Neural cell (in vitro differentiated cells): ENCODE measurements around the gene PDLIM3. TPM values are rescaled to one million over a fixed set of nuclear protein-coding genes. Genes with fewer than 3 reads are reported as not detected.

ENCODE experiments used
- H2AFZ ChIP-seq: fragments of 200-600, 300-800 bp; sonication (generic), shearing (Covaris generic); 2 replicates; pipeline ENCODE4 v1.6.0; 2014; ENCODE audit warnings: low read depth, mild to moderate bottlenecking, antibody characterized with exemption, low read length, moderate library complexity
- H3F3A ChIP-seq: fragments of 200-600 bp; shearing (Covaris generic); 2 replicates; pipeline ENCODE4 v1.6.1; 2016; ENCODE audit warnings: mild to moderate bottlenecking, moderate library complexity, mixed read lengths, antibody characterized with exemption, low read length; ENCODE audit not compliant: insufficient read depth, poor library complexity, severe bottlenecking
- H3K27ac ChIP-seq: fragments of 200-600, 300-800 bp; sonication (generic), shearing (Covaris generic); 2 replicates; pipeline ENCODE4 v1.5.1; 2014; ENCODE audit warnings: mild to moderate bottlenecking, low read length, moderate library complexity
- H3K27me3 ChIP-seq: fragments of 300-800, 200-600 bp; sonication (generic), shearing (Covaris generic); 2 replicates; pipeline ENCODE4 v1.6.0; 2014; ENCODE audit warnings: mild to moderate bottlenecking, low read depth, low read length, moderate library complexity; ENCODE audit not compliant: insufficient read depth
- H3K36me3 ChIP-seq: fragments of 300-800, 200-600 bp; sonication (generic), shearing (Covaris generic); 2 replicates; pipeline ENCODE4 v1.5.1; 2014; ENCODE audit warnings: mild to moderate bottlenecking, antibody characterized with exemption, low read length, moderate library complexity; ENCODE audit not compliant: insufficient read depth
- H3K4me2 ChIP-seq: fragments of 300-800, 200-600 bp; sonication (generic), shearing (Covaris generic); 2 replicates; pipeline ENCODE4 v1.6.0; 2014; ENCODE audit warnings: mild to moderate bottlenecking, low read length
- H3K4me3 ChIP-seq: fragments of 300-800, 200-600 bp; sonication (generic), shearing (Covaris generic); 2 replicates; pipeline ENCODE4 v1.5.1; 2014; ENCODE audit warnings: mild to moderate bottlenecking, low read length, moderate library complexity
- H3K79me2 ChIP-seq: fragments of 200-600 bp; shearing (Covaris generic); replicated peaks from 2 replicates; pipeline ENCODE4 v1.6.0; 2014; ENCODE audit warnings: mild to moderate bottlenecking, low read length, moderate library complexity; ENCODE audit not compliant: insufficient read depth
- H3K9ac ChIP-seq: fragments of 300-800, 200-600 bp; sonication (generic), shearing (Covaris generic); 2 replicates; pipeline ENCODE4 v1.6.1; 2016; ENCODE audit warnings: mild to moderate bottlenecking, low read length, mixed read lengths
- H3K9me2 ChIP-seq: fragments of 200-600 bp; shearing (Covaris generic); 2 replicates; pipeline ENCODE4 v1.6.1; 2016; ENCODE audit warnings: mild to moderate bottlenecking, low read length, mixed read lengths; ENCODE audit not compliant: insufficient read depth
- H3K9me3 ChIP-seq: fragments of 200-600, 300-800 bp; sonication (generic), shearing (Covaris generic); 2 replicates; pipeline ENCODE4 v1.6.1; 2016; ENCODE audit warnings: mild to moderate bottlenecking, mixed run types, low read length, moderate library complexity, mixed read lengths
- H4K20me1 ChIP-seq: fragments of 200-600 bp; shearing (Covaris generic); 2 replicates; pipeline ENCODE4 v1.6.1; 2016; ENCODE audit warnings: mild to moderate bottlenecking, mixed run types; ENCODE audit not compliant: insufficient read depth
- EP300 ChIP-seq: fragments of 450-650 bp; conservative IDR thresholded peaks from 2 replicates; pipeline ENCODE4 v1.6.1; 2014; ENCODE audit warnings: antibody characterized with exemption, mild to moderate bottlenecking, moderate library complexity; ENCODE audit not compliant: poor library complexity, severe bottlenecking
- EZH2 ChIP-seq: fragments of 200-600, 300-800 bp; shearing (Covaris generic), sonication (generic); IDR thresholded peaks from 2 replicates; pipeline ENCODE4 v1.6.1; 2014; ENCODE audit warnings: antibody characterized with exemption, low read length, borderline replicate concordance, mild to moderate bottlenecking; ENCODE audit not compliant: insufficient read depth, poor library complexity, severe bottlenecking
- MXI1 ChIP-seq: fragments of 450-650 bp; conservative IDR thresholded peaks from 2 replicates; pipeline ENCODE4 v1.6.1; 2014; ENCODE audit warnings: antibody characterized with exemption, mild to moderate bottlenecking; ENCODE audit not compliant: poor library complexity, severe bottlenecking
- POLR2AphosphoS5 ChIP-seq: IDR thresholded peaks from 2 replicates; pipeline ENCODE4 v1.6.1; 2012
- RAD21 ChIP-seq: fragments of 450-650 bp; conservative IDR thresholded peaks from 2 replicates; pipeline ENCODE4 v1.6.1; 2014; ENCODE audit warnings: antibody characterized with exemption, mild to moderate bottlenecking, moderate library complexity
- SMC3 ChIP-seq: fragments of 450-650 bp; conservative IDR thresholded peaks from 2 replicates; pipeline ENCODE4 v1.6.1; 2014; ENCODE audit warnings: antibody characterized with exemption, mild to moderate bottlenecking, moderate library complexity; ENCODE audit not compliant: poor library complexity
- TAF1 ChIP-seq: IDR thresholded peaks from 2 replicates; pipeline ENCODE4 v1.6.1; 2012; ENCODE audit warnings: low read depth
- polyA plus RNA-seq: library from polyadenylated mRNA; depleted of rRNA; stranded (reverse); fragments of >200 nt; gene quantifications from 2 replicates; pipeline ENCODE4 v1.2.3, GENCODE V29; 2014
- TF ChIP-seq, protein P1 (sequence below): IDR thresholded peaks from 2 replicates; pipeline ENCODE4 v1.6.1; 2012; ENCODE audit warnings: borderline replicate concordance
- TF ChIP-seq, protein P2 (sequence below): fragments of 450-650 bp; IDR thresholded peaks from 2 replicates; pipeline ENCODE4 v1.5.1; 2014; ENCODE audit warnings: antibody characterized with exemption, mild to moderate bottlenecking, moderate library complexity; ENCODE audit not compliant: poor library complexity, severe bottlenecking

PDLIM3 gene
- polyA plus RNA-seq, 1 donor from 2014 or later: 1.8 TPM

DNA sequence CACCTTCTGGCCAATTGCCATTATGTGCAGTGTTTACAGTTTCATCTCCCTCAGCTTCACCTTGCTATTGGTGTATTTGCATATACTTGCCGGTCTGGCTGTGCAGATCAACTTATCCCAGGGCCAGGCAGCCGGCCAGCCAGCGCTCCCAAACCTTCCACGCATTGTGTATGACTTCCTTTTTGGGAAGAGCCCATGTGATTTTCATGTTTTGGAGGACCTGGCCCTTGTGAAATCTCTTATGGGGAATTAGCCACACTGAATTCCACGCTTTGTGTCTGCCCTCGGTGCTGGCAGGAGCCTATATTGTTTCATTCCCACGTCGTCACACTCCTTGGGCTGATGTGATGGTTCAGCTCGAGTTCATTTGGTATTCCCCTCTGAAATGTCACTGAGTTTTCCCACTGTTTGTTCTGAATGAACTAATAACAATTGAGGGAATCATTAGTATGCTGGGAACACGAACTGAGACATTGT, 6.0 kb upstream of the PDLIM3 start:
- Histone ChIP-seq H2AFZ (no peak overlapping the region), H3K9ac (no peak overlapping the region), H3K4me2 (no peak overlapping the region), H3K9me2 (no peaks in the 10 kb centered on the region), H3K79me2 (no peaks in the 10 kb centered on the region), H3K27ac (no peak overlapping the region), H4K20me1 (no peaks in the 10 kb centered on the region), H3K36me3 (no peaks in the 10 kb centered on the region), H3F3A (no peaks in the 10 kb centered on the region), H3K9me3 (no peaks in the 10 kb centered on the region), H3K4me3 (no peak overlapping the region), H3K27me3 (peaks cover 6% of the 10 kb centered on the region)
- TF ChIP-seq, protein P1, sequence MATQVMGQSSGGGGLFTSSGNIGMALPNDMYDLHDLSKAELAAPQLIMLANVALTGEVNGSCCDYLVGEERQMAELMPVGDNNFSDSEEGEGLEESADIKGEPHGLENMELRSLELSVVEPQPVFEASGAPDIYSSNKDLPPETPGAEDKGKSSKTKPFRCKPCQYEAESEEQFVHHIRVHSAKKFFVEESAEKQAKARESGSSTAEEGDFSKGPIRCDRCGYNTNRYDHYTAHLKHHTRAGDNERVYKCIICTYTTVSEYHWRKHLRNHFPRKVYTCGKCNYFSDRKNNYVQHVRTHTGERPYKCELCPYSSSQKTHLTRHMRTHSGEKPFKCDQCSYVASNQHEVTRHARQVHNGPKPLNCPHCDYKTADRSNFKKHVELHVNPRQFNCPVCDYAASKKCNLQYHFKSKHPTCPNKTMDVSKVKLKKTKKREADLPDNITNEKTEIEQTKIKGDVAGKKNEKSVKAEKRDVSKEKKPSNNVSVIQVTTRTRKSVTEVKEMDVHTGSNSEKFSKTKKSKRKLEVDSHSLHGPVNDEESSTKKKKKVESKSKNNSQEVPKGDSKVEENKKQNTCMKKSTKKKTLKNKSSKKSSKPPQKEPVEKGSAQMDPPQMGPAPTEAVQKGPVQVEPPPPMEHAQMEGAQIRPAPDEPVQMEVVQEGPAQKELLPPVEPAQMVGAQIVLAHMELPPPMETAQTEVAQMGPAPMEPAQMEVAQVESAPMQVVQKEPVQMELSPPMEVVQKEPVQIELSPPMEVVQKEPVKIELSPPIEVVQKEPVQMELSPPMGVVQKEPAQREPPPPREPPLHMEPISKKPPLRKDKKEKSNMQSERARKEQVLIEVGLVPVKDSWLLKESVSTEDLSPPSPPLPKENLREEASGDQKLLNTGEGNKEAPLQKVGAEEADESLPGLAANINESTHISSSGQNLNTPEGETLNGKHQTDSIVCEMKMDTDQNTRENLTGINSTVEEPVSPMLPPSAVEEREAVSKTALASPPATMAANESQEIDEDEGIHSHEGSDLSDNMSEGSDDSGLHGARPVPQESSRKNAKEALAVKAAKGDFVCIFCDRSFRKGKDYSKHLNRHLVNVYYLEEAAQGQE: no peak
- no peak for TF ChIP-seq EZH2
- TF ChIP-seq TAF1: no peak
- TF ChIP-seq MXI1: no peak
- TF ChIP-seq, protein P2, sequence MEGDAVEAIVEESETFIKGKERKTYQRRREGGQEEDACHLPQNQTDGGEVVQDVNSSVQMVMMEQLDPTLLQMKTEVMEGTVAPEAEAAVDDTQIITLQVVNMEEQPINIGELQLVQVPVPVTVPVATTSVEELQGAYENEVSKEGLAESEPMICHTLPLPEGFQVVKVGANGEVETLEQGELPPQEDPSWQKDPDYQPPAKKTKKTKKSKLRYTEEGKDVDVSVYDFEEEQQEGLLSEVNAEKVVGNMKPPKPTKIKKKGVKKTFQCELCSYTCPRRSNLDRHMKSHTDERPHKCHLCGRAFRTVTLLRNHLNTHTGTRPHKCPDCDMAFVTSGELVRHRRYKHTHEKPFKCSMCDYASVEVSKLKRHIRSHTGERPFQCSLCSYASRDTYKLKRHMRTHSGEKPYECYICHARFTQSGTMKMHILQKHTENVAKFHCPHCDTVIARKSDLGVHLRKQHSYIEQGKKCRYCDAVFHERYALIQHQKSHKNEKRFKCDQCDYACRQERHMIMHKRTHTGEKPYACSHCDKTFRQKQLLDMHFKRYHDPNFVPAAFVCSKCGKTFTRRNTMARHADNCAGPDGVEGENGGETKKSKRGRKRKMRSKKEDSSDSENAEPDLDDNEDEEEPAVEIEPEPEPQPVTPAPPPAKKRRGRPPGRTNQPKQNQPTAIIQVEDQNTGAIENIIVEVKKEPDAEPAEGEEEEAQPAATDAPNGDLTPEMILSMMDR: no peak
- TF ChIP-seq EP300: no peak
- no peak for TF ChIP-seq RAD21
- TF ChIP-seq SMC3: no peak
- no peak for TF ChIP-seq POLR2AphosphoS5

DNA sequence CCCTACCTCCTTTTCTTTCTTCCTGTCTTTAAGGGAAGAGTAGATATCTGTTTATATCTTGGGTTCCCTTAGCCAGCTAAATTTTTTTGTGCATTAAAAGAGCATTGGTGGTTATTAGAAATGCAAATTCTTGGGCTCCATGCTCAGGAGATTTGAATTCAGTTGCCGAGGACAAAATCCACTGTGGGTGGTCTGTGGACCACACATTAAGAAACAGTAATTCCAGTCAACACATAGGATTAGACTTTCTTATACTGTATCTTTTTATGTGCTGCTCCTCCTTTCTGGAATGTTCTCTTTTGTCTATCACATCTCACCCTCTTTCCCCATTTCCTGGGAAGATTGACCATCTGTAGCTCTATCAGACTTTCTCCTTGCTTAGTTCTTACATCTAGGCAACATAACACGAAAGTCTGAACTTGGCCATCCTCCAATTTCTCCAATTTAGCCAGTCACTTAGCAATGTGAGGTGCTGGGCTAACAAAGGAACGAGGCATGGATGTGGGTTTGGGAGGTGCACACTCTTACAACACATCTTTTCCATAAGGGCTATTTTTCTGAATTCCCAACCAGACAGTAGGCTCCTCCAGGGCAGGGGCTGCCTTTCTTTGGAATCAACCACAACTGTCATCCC, 5.3 kb upstream of the PDLIM3 start:
- TF ChIP-seq EP300 (no peak), POLR2AphosphoS5 (no peak), SMC3 (no peak), MXI1 (no peak), RAD21 (no peak)
- TF ChIP-seq, protein P2: no peak
- no peak overlapping the region for H3K4me2 ChIP-seq
- no peak overlapping the region for H2AFZ ChIP-seq
- H3K9ac ChIP-seq: no peak overlapping the region
- no peaks in the 10 kb centered on the region for H3K9me2 ChIP-seq
- H3K4me3 ChIP-seq: no peak overlapping the region
- H3K27me3 ChIP-seq: peaks cover 13% of the 10 kb centered on the region
- no peaks in the 10 kb centered on the region for H3K36me3 ChIP-seq
- no peaks in the 10 kb centered on the region for H3K9me3 ChIP-seq
- no peaks in the 10 kb centered on the region for H3F3A ChIP-seq
- H3K27ac ChIP-seq: no peak overlapping the region
- no peaks in the 10 kb centered on the region for H4K20me1 ChIP-seq
- no peaks in the 10 kb centered on the region for H3K79me2 ChIP-seq
